D721Med (cell line): ENCODE measurements around the gene TRIM73.
"Not testable (repeated sequence)": the region's sequence is repeated elsewhere in the genome, so short reads cannot be mapped to it uniquely, and the experiment has no call there.

Source experiments
- DNase-seq: peaks from one replicate; pipeline ENCODE4 v3.0.0; 2011; ENCODE audit warnings: low spot score; ENCODE audit not compliant: insufficient read length
- FAIRE-seq: peaks from 2 replicates; lab custom pipeline; 2011; peaks lifted over from hg19 to GRCh38; lab: Jason Lieb, UNC
- TF ChIP-seq, protein P1 (sequence below): IDR thresholded peaks from 2 replicates; pipeline ENCODE4 v1.5.1; 2012; ENCODE audit warnings: mild to moderate bottlenecking, control low read depth; ENCODE audit not compliant: insufficient read depth; ENCODE audit errors: missing control alignments

Gene TRIM73

DNA sequence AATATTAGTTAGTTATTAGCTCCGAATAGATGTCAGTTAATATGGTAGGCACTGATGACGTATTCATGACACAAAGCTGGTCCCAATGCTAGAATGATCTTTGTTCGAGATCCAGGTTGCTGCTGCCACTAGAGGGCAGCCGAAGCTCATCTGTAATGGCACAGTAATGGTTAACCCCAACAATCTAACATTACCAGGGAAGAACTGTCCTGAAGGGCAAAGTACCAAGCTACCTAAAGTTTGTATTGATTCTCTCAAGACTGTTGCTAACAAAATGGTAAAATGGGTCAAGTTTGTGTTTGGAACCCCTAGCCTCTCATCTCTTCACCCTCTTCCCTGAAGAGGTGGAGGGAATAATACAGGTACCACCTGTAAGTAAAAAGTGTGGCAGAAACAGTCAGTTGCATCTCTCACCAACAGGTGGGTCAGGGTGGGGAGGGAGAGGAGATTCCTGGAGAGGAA is 57.1 kb downstream of the TRIM73 start:
- not testable (repeated sequence) for DNase-seq, FAIRE-seq
- TF ChIP-seq, protein P1, sequence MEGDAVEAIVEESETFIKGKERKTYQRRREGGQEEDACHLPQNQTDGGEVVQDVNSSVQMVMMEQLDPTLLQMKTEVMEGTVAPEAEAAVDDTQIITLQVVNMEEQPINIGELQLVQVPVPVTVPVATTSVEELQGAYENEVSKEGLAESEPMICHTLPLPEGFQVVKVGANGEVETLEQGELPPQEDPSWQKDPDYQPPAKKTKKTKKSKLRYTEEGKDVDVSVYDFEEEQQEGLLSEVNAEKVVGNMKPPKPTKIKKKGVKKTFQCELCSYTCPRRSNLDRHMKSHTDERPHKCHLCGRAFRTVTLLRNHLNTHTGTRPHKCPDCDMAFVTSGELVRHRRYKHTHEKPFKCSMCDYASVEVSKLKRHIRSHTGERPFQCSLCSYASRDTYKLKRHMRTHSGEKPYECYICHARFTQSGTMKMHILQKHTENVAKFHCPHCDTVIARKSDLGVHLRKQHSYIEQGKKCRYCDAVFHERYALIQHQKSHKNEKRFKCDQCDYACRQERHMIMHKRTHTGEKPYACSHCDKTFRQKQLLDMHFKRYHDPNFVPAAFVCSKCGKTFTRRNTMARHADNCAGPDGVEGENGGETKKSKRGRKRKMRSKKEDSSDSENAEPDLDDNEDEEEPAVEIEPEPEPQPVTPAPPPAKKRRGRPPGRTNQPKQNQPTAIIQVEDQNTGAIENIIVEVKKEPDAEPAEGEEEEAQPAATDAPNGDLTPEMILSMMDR: peak; percentile 11
